Measurements from ENCODE around the gene COL5A2.
A peak's percentile ranks its signal among the peaks of the same experiment; 100 is the strongest.

COL5A2 gene

DNA sequence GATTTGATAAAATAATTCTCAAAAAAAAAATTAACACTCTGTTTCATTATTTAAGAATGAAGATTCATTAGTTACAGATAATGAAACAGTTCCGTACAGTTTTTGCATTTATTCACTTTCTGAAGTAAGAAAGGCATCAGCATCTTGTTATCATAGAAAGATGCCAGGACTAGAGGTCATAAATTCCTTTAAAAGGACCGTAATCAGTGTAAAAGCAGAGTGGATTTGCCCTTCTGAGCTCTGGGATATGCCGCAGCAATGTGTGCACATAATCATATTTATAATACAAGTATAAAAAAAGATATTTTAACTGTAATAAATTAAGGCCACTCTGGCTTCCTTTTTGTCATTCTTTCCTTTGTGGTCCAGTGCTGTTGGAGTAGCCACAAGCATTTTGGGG, 37.5 kb upstream of the COL5A2 start:
- TF ChIP-seq CTCF (IDR thresholded peaks at IDR 0.05; ENCODE audit: low read depth, low read length): no peak

DNA sequence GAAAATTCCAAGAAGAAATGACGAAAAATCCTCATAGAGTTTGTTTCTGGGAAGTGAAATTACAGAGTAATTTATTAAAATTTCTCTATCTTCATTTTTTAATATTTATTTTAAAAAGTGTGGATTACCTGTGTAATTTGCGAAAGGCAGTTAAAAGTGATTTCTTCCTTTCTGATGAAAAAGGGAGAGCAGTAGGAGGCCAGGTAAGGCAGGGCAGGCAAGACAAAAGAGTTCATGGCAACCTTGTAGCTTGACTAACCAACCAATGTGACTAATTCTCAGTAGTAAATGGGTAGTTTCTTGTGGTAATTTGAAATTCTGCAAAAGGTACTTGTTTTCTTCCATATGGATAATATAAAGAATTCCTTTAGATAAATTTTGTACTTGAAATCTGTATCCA, 34.9 kb upstream of the COL5A2 start:
- H3K4me3 ChIP-seq (ENCODE audit: low read depth, low read length): no peak overlapping the region
- no peak for TF ChIP-seq CTCF (IDR thresholded peaks at IDR 0.05; ENCODE audit: low read depth, low read length)

More for the DNA sequence above, 37.5 kb upstream of the COL5A2 start:
- H3K4me3 ChIP-seq (ENCODE audit: low read depth, low read length): no peak overlapping the region

GRCh38 chr2:189213250-189213649, 33.7 kb upstream of the COL5A2 start:
- H3K4me3 ChIP-seq (ENCODE audit: low read depth, low read length): no peak overlapping the region
- no peak for TF ChIP-seq CTCF (IDR thresholded peaks at IDR 0.05; ENCODE audit: low read depth, low read length)

GRCh38 chr2:189210250-189211087, 30.9 kb upstream of the COL5A2 start:
- peak overlapping the region; percentile 41 for H3K4me3 ChIP-seq (ENCODE audit: low read depth, low read length)
- TF ChIP-seq CTCF (IDR thresholded peaks at IDR 0.05; ENCODE audit: low read depth, low read length): no peak

DNA sequence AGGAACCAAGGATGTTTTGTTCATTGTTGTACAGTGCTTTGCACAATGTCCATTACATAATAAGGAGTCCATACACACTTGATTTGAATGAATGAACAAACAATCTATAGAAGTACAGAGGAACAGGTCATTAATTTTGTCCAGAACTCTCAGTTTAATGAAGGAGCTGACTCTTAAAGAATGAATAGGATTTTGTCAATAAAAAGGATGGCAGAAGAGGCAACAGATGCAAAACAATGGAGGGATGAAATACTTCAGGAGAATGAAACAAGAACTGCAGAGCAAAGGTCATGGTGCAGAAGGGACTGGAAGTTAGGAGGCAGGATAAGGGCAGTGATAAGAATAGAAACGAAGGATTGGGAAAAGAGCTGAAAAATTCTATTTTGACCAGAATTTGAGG, 28.7 kb upstream of the COL5A2 start:
- no peak overlapping the region for H3K4me3 ChIP-seq (ENCODE audit: low read depth, low read length)
- TF ChIP-seq CTCF (IDR thresholded peaks at IDR 0.05; ENCODE audit: low read depth, low read length): no peak

GRCh38 chr2:189204322-189204941, 24.9 kb upstream of the COL5A2 start:
- no peak overlapping the region for H3K4me3 ChIP-seq (ENCODE audit: low read depth, low read length)
- TF ChIP-seq CTCF (IDR thresholded peaks at IDR 0.05; ENCODE audit: low read depth, low read length): no peak

GRCh38 chr2:189203177-189203799, 23.7 kb upstream of the COL5A2 start:
- no peak overlapping the region for H3K4me3 ChIP-seq (ENCODE audit: low read depth, low read length)
- no peak for TF ChIP-seq CTCF (IDR thresholded peaks at IDR 0.05; ENCODE audit: low read depth, low read length)
